ENCODE measurements around the gene MAD1L1.
"Not testable (repeated sequence)": the region's sequence is repeated elsewhere in the genome, so short reads cannot be mapped to it uniquely, and the experiment has no call there.

The MAD1L1 gene

DNA sequence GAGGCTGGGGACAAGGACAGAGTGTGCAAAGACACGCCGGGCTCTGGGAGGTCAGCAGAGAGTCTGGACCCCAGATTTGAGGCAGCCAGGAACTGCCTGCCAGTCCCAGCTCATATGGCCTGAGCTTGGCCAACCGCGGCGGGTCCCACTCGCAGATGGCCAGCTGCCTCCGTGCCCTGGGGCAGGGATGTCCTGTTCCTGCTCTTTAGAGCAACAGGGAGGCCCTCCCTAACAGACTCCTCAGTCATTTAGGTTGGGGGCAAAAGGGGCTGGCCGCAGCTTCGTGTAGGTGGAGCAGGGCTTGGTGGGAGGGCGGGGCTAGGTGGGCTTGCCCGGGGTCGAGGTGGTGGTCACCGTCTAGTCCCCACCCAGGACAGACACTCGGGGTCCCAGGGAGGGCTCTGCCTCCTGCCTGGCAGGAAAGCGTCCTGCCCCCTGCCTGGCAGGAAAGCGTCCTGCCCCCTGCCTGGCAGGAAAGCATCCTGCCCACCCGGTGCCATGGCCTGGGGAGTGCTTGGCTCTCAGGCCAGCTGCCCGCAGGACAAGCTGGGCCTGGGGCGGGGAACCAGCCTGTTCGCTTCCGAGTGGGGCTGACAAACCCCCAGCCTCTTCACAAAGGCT, 393.7 kb downstream of the MAD1L1 start:
- DNase-seq (ENCODE audit: low read depth): not testable (repeated sequence)

DNA sequence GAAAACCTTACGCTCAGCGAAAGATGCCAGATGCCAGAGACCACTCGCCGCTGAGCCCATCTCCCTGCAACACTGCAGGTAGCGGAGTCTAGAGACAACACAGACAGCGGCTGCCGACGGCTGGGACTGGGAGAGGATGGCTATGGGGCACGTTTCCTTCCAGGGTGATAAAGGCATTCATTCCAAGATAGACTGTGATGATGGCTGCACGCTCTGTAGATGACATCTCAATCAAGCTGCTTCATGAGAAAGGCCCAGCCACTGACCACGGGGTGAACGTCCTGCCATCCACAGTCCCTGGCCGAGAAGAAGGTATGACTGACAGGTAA, 394.2 kb downstream of the MAD1L1 start:
- DNase-seq (ENCODE audit: low read depth): not testable (repeated sequence)

DNA sequence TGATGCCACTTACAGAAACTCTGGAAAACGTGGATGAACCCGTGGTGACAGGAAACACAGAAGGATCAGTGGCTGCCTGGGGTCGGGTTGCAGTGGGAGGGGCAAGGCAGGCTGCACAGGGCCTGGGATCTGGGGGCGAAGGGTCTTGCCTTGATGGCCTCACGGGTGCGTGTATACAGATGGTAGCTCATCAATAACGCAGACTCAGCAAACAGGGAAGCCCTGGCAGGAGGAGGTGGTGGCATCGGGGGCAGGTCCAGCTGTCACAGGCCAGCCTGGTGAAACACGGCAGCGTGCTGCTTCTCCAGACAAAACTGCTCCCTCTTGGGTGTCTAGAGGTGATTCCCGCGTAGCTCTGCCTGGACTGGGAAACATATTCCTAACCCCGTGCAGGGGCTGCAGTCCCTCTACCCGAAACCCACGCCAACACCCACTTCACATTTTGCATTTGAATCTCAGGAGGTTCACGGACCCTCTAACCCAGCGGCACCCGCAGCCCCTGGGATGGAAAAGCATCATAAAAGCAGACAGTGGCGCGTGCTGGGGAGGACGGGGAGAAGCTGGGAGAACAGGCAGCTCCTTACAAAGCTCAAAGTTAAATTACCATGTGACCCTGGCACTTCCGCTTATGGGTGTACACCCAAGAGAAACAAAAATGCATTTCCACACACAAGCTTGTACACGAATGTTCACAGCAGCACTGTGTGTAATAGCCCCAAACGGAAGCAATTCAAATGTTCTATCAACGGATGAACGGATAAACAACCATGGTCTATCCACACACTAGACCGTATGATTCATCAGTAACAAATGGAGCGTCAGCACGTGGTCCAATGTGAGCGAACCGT, 394.8 kb downstream of the MAD1L1 start:
- DNase-seq (ENCODE audit: low read depth): not testable (repeated sequence)

DNA sequence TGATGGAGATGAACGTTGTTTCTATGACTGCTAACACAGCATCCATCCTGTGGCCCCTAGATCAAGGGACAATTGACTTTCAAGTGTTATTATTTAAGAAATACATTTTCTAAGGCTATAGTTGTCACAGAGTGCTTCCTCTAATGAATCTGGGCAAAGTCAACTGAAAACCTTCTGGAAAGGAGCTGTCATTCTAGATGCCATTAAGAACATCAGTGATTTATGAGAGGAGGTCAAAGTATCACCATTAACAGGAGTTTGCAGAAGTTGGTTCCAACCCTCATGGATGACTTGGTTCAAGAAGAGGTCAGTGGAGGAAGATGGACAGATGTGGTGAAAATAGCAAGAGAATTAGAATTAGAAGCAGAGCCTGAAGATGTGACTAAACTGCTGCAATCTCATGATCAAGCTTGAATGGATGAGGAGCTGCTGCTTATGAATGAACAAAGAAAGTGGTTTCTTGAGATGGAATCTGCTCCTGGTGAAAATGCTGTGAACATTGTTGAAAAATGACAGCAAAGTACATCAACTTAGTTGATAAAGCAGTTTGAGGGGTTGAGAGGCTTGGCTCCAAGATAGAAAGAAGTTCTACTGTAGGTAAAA, 400.7 kb downstream of the MAD1L1 start:
- not testable (repeated sequence) for DNase-seq (ENCODE audit: low read depth)

DNA sequence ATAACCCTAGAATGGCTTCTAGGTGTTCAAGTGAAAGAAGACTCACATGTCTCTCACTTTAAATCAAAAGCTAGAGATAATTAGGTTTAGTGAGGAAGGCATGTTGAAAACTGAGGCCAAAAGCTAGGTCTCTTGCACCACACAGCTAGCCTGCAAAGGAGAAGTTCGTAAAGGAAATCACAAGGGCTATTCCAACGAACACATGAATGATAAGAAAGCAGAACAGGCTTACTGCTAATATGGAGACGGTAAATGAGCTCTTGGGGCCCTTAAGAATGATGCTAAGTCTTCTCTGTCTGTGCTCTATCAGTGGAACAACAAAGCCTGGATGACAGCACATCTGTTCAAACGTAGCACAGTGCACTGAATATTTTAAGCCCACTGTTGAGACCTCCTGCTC, 401.3 kb downstream of the MAD1L1 start:
- DNase-seq (ENCODE audit: low read depth): not testable (repeated sequence)

DNA sequence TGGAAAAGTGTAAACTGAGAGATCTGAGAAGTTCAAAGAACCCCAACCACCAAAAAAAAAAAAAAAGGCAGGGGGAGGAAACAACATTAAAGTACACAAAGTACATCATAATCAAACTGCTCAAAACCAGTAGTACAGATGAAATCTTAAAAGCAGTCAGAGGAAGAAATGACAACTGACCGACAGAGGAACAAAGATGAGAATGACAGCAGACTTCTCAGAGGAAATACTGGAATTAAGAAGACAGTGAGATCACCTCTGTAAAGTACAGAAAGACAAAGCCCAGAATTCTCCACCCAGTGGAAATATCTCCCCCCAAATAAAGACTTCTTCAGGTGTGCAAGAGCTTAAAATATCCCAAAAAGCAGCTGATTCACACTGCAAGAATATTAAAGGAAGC, 403.1 kb downstream of the MAD1L1 start:
- DNase-seq (ENCODE audit: low read depth): not testable (repeated sequence)

DNA sequence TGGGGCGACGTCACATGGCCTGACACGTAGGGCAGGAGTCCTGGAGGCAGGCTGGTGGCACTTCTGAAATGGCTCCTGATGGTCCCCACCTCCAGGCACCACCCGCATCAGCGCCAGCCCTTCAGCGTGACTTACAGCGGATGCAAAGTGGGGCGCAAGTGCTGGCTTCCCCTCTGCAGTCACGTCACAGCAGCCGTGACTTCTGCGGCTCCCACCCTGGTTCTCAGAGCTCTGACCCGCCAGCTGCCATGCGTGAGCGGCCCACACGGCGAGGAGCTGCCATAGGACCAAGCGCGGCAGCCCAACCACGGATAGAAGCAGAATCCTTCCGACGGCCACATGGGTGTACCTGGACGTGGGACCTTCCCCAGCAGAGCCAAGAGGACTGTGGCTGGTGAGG, 403.6 kb downstream of the MAD1L1 start:
- no peak for DNase-seq (ENCODE audit: low read depth)

DNA sequence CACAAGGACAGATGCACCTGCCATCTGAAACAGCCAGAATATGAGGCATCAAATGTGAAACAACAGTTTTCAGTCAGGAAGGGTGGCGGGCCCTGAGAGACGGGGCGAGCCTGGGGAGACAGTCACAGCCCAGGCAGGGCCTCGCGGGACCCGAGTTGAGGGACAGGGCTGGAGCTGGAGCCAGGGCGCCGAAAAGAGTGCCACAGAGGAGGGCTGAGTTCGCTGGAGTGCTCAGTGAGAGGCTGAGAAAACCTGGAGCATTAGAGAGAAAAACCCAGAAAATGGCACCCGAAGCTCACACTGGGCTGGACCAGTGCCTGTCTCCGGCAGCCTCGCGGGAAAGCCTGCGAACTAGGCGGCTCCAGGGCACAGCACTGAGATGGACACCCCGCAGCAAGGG, 404.6 kb downstream of the MAD1L1 start:
- not testable (repeated sequence) for DNase-seq (ENCODE audit: low read depth)

DNA sequence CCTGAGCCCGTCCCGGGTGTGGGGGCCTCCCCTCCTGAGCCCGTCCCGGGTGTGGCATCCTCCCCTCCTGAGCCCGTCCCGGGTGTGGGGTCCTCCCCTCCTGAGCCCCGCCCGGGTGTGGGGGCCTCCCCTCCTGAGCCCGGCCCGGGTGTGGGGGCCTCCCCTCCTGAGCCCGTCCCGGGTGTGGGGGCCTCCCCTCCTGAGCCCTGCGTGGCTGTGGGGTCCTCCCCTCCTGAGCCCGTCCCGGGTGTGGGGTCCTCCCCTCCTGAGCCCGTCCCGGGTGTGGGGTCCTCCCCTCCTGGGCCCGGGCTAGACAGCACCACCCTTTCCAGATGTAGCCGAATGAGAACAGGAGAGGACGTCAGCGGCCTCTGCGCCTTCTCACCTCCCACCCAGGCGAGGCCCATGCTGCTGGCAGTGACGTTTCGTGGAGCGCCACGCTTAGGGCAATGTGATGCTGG, 405.2 kb downstream of the MAD1L1 start:
- DNase-seq (ENCODE audit: low read depth): not testable (repeated sequence)

DNA sequence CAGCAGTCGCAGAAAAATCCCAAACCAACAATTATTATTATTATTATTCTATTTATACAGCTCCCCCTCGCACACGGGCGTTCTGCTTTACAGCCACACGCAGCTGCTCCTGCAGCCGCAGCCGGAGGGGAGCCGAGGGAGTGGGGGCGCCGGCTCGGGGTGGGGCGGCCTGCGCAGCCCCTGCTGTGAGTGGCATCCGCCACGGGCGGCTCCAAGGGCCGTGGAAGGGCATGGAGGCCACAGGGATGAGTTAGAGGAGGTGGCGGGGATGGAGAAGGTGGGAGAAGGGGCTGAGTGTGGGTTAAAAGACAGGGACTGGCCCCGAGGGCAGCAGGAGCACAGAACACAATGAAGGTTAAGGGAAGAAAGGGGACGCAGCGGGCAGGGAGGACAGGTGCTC, 405.8 kb downstream of the MAD1L1 start:
- DNase-seq (ENCODE audit: low read depth): not testable (repeated sequence)

DNA sequence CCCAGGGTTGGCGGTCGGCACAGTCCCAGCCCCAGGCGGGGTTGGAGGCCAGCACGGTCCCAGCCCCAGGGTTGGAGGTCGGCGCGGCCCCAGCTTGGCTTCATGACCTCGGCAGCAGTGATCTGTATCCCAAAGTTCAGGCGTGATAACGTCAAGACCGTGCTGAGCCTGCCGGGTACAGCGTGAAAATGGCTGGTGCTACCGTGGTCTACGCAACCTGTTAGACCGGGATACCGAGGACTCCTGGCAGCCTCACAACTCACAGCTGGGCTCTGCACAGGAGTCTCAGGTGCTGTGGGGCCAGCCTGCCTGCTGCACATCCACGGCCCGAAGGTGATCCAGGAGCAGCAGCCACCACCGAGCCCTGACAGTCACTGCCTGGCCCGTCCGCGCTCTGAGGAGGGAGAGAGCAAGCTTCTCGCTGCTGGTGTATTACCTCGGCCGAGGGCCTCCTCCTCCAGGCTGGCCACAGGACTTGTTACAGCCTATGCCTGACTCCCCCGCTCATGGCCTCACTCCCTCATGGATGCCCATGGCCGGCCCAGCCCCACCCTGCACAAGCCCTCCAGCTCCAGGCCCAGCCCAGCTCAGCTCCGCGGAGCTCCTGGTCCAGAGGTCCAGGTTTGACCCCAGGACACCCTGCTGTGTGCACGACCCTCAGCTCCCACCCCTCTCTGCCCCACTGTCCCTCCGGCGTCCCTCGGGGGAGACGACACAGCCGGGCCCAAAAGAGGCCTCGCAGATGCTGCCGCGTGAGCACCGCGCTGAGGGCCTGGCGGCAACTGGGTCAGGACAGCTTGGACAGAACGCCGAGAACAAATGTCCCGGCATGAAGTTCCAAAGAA, 406.6 kb downstream of the MAD1L1 start:
- no peak for DNase-seq (ENCODE audit: low read depth)

DNA sequence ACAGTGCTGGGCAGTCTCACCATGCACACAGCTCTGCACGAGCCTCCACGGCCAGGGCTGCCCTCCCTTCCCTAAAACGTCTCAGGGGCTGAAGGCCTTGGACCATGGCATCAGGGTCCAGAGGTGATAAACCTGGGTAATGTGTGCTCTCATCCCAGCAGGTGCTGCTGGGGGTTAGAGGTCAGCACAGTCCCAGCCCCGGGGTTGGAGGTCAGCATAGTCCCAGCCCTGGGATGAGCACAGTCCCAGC, 407.2 kb downstream of the MAD1L1 start:
- not testable (repeated sequence) for DNase-seq (ENCODE audit: low read depth)

DNA sequence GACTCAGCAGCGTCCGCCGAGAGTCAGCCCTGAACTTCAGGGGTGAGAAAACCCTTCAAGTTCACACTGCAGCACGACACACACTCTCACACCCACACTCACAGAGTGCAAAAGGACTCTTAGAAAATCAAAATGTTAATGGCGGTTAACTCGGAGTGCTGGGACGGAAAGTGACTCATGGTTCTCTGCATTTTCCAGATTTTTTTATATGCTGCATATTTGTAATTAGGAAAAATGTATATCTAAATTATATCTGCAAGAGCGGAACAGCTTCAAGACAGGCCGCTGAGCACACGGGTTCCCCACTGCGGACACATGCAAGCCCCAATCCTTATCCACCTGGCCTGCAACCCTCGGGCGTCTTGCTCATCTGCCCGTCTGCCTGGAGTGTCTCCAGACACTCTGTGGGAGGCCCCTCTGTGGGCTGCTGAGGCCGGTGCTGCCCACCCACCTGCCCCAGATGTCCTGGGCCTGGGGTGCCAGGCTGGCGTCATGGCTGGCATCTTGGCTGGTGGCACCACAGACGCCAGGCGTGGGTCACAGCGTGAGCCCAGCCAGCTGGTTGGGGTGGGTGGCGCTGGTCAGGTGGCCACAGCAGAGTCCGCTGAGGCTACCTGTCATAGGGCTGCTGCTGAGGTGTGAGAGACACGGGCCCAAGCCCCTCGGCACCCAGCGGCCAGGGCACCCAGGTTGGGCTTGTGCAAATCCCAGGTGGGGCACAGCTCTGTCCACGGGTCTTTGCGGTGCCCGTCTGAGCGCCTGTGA, 407.7 kb downstream of the MAD1L1 start:
- not testable (repeated sequence) for DNase-seq (ENCODE audit: low read depth)

DNA sequence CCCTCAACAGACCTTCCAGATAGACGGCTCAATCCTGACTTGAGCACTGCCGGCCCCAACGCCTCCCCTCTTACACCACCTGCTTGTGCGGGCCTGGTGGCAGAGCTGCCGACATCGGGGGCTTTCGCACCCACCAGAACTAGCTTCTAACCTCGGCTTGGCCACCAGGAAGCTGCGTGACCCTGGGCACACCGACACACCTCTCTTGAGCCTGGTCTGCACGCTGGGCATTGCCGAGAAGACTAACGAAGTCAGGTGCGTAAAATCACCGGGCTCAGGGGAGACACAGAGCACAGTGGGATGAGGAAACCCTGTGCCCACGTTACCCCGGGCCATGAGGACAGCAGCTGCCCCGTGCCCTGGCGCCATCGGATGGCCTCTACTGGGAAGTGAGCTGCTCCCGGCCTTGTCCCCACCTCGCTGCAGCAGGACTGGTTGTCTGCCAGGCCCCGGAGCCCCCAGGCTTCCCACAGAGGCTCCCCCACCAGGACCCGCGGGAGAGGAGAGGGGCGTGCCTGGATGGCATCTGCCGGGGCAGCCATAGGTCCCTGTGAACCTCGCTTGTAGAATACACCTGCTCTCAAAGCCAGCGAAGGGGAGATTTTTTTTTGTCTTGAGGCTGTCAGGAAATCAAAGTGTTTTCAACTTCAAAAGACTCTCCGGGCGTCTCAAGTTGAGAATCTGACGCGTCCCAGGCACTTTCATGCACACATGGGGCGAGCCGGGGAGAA, 408.4 kb downstream of the MAD1L1 start:
- DNase-seq (ENCODE audit: low read depth): peak; percentile 39

DNA sequence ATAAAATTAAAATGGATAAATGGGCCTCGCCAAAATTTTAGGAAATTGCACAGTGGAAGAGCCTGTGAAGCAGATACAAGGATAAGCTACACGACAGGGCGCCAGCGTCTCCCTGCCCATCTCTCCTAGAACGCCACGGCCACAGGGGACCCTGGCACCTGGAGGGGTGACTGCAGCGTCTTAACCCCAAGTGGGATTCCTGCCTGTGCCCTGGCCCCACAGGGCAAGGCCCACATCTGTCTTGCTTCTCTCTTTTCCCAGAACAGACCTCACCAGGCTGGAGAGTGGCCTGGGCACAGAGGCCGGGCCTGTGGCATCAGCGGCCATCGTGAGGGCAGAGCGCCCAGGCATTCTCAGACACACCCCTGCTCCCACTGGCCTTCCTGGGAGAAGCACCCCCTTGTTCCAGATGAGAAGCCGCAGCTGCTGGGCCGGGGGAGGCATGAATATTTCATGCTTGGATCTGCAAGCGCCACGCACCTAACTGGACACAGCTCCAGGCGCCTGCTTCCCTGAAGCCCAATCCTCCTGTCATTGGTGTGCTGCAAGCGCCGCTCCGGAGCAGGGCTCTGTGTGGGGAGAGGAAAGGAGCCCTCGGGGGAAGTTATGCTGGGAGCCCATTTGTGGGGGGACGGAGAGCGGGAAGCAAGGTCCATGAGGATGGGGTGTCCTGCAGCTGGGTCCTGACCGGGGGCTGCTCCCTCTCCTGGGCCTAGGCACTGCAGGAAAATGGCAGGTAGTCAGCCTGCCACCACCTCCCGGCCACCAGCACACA, 409.2 kb downstream of the MAD1L1 start:
- no peak for DNase-seq (ENCODE audit: low read depth)

DNA sequence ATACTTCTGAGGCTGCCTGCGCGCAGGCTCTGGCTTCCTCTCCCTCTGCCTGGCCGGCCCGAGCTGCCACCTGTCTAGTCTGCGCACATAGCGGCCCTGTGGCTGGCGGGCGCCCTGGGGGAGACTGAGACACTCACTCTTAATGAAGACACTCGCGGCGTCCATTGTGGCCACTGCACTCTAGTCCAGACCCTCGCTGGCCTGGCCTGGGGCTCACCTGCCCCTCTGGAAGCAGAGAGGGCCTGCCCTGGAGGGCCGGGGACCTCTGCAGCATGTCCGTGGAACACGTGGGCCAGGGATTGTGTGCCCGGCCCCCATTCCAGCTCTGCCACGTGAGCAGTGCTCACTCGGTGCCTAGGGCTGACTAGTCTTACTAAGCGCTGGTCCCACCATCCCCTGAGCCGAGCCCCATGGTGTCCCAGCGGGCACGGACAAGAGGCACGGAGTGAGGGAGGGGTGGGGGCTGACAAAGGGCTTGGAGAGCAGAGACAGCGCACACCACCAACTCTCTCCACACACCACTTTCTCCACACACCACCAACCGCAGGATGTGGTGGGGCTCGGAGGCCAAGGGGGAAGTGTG, 413.4 kb downstream of the MAD1L1 start:
- DNase-seq (ENCODE audit: low read depth): no peak

DNA sequence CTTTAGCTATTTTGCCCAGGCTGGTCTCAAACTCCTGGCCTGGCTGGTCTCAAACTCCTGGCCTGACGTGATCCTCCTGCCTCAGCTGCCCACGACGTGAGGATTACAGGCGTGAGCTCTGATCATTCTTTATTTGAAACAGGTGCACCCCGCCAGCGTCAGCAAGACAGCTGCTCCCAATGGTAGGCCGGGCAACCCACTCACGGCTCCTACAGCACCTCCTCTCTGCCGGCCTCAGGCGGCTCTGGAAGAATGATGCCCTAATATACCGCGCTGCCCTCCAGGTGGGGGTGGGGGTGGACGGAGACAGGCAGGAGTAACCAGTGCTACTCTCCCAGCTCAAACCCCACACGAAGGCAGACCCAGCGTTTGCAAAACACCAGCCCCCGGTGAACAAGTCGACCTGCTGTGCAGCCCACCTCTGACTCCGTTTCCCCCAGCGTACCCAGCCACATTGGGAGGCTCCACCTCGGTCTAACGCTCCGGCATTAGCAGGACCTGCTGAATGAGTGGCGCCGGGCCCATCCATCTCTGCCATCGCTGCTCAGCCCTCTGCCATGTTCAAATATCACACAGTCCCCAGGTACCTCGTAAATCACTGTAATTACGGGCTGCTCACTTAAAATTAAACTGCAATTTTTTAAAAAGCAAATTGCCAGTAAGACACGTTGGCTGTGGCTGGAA, 414.0 kb downstream of the MAD1L1 start:
- DNase-seq (ENCODE audit: low read depth): no peak

DNA sequence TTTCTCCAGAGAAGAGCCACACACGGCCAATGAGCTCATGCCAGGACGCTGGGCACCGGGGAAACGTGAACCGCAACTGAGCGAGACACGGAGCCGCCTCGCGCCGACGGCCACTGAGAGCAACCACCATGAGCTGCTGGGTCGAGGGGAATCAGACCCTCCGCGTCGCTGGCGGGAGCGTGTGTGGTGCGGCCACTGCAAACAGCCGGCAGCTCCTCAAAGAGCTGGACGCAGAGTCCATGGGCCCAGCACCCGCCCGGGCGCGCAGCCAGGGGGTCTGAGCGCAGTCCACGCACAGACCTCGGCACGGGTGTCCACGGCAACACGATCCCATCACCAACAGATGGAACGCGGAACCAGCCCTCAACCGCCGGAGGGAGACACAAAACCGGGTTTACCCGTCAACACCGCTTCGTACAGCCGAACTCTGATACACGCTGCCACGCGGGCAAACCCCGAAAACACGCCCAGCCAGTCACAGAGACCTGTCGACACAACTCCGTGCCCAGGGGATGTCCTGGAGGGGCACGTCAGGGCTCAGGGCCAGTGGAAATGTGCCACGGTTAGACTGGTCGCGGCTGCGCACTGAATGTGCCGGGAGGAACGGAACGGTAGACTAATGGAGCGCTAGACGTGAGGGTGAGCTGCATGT, 415.6 kb downstream of the MAD1L1 start:
- DNase-seq (ENCODE audit: low read depth): no peak

DNA sequence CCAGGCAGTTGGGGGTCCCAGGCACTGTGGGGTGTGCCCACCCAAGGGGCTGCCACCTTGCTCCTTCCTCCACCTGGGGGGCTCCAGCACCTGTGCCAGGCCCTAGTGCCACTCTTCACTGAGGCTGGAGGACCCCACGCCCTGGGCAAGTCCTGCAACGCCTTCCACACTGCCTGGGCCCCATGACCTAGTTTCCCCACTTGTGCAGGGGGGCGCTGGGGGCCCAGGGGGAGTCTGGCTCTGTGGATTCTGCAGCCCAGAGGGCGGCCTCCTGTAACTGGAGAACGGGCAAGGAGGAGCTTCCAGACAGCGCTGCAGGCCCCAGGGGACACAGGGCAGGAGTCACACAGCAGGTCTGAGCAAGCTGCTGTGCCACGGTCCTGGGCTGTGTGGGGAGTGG, 416.3 kb downstream of the MAD1L1 start:
- DNase-seq (ENCODE audit: low read depth): not testable (repeated sequence)
